GF-D8 (cell line): ENCODE data around the gene NPY4R.
"Not testable (repeated sequence)": the region's sequence is repeated elsewhere in the genome, so short reads cannot be mapped to it uniquely, and the experiment has no call there.

Source experiments
- DNase-seq: peaks from one replicate; lab custom pipeline; 2025; lab: John Stamatoyannopoulos, UW

The NPY4R gene, protein sequence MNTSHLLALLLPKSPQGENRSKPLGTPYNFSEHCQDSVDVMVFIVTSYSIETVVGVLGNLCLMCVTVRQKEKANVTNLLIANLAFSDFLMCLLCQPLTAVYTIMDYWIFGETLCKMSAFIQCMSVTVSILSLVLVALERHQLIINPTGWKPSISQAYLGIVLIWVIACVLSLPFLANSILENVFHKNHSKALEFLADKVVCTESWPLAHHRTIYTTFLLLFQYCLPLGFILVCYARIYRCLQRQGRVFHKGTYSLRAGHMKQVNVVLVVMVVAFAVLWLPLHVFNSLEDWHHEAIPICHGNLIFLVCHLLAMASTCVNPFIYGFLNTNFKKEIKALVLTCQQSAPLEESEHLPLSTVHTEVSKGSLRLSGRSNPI

GRCh38 chr10:46465765-46466164 lies at the start of gene NPY4R:
NPY4R (minus strand) TSS chr10:46465958; CDS start chr10:46462635, 3,323 bp downstream.
- DNase-seq = not testable (repeated sequence)

DNA sequence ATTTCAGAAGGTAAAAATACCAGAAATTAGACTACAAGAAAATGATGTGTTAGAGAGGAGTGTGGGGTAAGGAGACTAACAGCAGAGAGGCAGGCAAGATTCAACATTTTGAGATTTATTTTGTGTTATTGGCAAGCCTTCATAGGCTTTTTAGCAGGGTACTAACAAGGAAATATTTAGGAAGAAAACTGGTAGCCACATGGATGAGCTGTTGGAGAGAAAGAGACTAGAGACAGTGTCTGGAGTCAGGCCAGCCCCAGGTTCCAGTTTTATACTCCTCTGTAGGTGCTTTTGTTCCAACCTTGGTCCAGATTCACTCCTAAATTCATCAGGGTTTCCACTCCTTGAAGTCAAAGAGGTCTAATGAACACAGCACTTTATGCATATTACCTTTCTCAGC lies 49.6 kb upstream of the NPY4R start:
- no peak for DNase-seq

- no peak for DNase-seq
Measured at GRCh38 chr10:46514899-46515298, 49.1 kb upstream of the NPY4R start.

GRCh38 chr10:46514431-46514861 lies 48.7 kb upstream of the NPY4R start:
- no peak for DNase-seq

DNA sequence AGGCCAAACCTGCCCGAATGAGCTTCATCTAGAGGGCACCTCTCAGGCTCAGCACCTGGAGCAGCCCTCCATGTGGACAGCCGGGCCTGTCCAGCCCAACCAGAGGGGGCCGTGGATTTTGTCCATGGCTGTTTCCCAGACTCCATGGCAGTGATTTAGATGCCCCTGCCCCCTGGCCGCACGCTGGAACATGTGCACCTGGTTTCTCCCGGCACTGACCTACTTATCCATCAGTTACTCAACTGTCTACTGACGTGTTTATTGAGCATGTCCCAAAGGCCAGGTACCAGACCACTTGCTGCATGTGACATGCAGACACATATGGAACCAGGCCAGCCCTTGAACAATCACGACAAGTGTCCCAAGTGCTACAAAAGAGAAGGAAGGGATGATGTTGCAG lies 47.6 kb upstream of the NPY4R start:
- not testable (repeated sequence) for DNase-seq

GRCh38 chr10:46512725-46513124 lies 47.0 kb upstream of the NPY4R start:
- DNase-seq = not testable (repeated sequence)

DNA sequence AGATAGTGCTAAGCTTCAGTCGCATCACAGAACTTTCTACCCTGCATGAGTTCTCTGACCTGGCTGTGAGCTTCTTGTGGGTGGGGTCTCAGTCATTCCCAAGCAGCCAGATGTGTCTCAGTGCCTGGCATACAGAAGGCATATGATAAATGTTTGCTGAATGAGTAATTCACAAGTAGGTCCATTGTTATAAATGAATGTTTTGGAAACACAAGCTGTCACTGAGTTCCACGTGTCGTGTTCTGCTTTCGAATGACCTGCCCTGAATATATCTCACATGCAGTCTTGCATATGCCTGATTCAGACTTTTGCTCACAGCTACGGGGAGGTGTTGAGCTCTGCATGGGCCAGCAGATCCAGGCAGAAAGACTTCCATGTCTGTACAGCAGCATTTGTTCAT lies 46.2 kb upstream of the NPY4R start:
- DNase-seq = not testable (repeated sequence)

GRCh38 chr10:46499990-46500389 lies 34.2 kb upstream of the NPY4R start:
- DNase-seq = not testable (repeated sequence)

- DNase-seq = not testable (repeated sequence)
Measured at GRCh38 chr10:46498985-46499703, 33.4 kb upstream of the NPY4R start.

DNA sequence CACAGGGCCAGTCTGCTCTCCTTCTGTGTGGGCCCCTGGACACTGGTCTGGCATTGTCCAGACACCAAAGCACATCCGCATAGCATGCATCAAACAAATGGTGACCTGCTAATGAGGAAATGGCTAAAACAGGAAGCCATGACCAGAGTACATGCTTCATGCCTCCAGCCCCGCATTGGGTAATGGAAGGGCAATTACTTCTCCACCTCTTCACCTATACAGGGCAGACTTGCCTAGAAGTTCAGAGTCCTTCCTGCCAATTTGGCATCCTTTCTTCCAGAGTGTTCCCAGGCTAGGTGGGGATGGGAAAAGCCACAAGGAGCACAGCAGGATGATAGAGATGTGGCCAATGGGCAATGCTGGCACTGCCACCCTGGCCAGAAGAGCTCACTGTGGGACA lies 32.1 kb upstream of the NPY4R start:
- not testable (repeated sequence) for DNase-seq

GRCh38 chr10:46497401-46497800 lies 31.6 kb upstream of the NPY4R start:
- DNase-seq = not testable (repeated sequence)

DNA sequence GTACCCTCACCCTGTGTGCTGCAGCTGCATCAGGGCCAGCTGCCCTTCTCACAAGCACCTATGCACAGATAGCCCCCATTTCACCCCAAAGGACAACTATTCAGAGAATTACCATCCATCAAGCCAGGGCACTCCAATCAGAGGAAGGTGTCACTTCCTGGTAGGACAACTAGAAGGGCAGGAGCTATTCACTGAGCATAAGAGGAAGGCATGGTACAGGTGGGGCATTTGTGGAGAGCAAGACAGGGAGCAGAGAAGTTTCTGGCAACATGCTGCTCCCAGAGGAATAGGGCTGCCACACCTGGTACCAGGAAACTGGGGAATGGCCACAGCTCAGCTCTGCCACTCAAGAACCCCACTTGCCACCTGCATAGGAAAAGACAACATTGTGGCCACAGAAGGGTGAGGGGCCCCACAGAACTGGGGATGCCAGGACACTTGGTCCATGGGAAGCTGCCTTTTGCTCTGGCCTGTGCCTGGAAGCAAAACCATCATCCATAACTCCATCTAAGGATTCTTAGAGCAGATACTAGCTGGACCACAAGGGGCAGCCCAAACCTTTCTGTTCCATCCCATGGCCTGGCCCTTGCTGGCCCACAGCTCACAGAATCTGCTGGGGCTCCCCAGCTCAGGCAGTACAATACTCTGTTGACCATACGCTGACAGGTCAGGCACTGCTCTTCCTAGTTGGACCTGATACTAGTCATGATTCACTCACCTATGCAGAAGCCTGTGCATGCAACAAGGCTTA lies 25.8 kb upstream of the NPY4R start:
- DNase-seq = not testable (repeated sequence)

DNA sequence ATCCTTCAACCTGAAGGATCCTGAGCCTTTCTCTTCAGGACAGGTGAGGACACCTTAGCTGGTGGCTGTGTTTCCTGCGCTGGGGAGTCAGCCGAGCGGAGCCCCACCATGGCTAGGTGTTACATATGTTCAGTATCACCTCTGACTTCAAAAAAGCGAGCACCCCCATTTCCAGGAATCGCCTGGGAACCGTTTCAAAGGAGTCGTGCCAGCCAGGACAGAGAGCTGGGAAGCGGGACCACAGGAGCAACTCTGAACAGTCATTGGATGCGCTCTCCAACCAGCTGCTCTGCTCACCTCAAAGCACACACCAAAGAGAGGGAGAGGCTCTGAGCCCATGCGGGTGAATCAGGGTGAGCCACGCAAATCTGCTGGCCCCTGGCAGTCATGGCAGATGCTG lies 24.5 kb upstream of the NPY4R start:
- DNase-seq = not testable (repeated sequence)

DNA sequence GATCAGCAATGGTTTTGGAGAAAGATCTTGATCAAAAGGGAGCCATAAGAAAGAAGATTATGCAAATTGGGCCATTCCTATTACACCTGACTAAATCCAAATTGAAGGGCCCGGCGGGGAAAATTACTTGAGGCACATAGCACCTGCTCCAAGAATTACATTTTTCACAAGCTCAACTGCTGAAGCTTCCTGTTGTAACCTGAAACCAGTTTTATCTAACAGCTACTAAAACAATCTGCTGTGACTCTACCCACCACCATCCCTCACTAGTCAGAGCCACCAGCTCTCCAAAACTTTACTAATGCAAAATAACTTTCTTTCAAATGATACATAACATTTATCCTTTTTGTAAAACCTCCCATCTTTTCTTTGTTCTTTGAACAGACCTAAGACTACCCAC lies 20.7 kb upstream of the NPY4R start:
- not testable (repeated sequence) for DNase-seq

DNA sequence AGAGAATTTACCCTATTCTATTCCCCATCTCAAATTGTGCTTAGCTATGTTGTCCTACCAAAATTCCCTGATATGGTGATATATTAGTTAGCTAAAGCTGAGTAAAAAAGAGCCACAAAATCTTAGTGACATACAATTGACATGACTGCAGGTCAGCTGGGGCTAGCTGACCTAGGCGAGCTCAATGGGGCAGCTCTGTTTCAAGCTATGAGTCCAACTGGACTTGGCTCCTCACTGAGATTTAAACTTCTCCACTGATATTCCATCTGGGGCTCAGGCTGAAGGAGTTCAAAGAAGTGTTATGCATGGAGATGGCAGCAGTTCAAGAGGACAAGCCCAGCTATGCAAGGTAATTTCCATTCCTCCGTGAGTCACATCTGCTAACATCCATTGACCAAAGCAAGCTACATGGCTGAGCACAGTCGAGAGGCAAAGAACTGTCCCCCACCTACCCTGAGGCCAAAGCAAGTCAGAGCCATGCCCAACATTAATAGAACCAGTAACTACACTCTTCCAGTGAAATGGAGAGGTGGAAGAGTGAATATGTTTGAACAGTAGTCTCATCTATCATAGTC lies 9.1 kb upstream of the NPY4R start:
- not testable (repeated sequence) for DNase-seq

GRCh38 chr10:46473758-46474157 lies 8.0 kb upstream of the NPY4R start:
- not testable (repeated sequence) for DNase-seq

- not testable (repeated sequence) for DNase-seq
Measured at GRCh38 chr10:46470134-46470533, 4.4 kb upstream of the NPY4R start.

DNA sequence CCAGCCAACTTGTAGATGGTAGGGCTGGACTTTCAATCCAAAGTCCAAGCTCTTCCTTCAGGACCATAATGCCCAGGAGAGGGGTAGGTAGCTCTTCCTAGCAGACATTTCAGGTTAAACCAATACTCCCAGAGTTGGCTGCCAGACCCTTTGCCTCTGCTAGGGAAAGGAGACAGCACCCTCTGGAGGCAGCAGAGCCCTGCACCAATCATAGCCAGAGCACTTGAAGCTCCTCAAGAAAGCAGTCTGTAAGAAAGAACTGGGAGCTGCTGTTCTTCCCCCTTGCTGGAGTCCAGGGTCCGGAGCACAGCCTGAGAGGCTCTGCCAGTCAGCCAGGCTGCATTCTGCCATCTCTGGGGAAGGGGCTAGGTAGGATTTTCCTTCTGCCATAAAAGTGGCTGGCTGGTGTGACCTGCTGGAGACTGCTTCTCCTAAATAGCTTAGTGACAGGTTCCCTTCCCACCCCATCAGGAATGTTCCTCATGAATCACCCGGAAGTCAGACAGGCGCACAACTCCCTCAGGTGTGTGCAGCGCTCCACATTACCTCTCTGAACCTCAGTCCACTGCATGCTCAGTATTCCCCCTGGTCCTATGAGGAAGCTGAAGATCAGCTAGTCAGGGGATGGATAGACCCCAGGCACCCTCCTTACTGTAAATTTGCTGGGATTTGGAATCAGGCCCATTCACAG lies 2.5 kb upstream of the NPY4R start:
- not testable (repeated sequence) for DNase-seq

DNA sequence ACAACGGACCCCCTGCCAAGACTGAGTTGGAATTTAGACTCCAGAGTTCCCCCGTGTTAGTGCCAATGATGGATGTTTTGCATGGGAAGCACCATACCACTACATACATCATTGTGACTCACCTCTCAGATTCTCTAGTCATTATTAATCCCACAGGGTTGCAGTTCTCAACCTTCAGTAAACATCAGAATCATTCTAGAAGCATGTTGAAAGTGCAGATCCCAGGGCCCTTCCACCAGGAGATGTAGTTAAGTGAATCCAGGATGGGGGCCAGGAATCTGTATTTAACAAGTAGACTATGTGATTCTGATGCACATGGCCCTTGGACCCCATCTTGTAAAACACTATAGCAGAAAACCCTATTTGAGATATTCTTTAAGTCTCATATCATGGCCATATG lies 2.1 kb downstream of the NPY4R start:
- not testable (repeated sequence) for DNase-seq

DNA sequence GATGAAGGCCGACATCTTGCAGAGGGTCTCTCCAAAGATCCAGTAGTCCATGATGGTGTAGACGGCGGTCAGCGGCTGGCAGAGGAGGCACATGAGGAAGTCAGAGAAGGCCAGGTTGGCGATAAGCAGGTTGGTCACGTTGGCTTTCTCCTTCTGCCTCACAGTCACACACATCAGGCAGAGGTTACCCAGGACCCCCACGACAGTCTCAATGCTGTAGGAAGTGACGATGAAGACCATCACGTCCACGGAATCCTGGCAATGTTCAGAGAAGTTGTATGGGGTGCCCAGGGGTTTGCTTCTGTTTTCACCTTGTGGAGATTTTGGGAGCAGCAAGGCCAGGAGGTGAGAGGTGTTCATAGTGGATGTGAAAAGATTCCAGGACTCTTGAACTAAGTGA lies 3.5 kb downstream of the NPY4R start:
- not testable (repeated sequence) for DNase-seq

DNA sequence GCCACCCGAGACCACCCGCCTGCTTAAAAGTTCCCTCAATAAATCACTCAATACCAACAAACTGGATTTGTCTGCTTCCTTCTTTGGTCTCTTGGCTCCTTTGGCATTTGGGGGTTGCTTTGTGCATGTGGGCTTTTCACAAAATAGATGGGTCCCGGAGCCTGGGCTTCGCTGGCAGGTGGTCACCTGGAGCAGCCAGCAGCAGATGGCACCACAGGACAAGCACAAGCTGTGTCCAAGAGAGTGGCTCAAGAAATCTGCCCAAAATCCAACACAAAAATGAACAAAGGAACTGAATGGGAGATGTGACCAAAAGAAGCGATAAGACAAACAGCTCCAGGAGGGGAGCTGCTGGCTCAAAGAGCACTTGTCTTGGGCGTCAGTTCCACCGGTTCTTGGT lies 6.2 kb downstream of the NPY4R start:
- not testable (repeated sequence) for DNase-seq
